Forelimb muscle (tissue), 1 donor: ENCODE data around the gene TEX50. TPM values are rescaled to one million over a fixed set of nuclear protein-coding genes. Genes with fewer than 3 reads are reported as not detected.
A peak's percentile ranks its signal among the peaks of the same experiment; 100 is the strongest.
"Not testable (repeated sequence)": the region's sequence is repeated elsewhere in the genome, so short reads cannot be mapped to it uniquely, and the experiment has no call there.

ENCODE experiments used
- DNase-seq: peaks from one replicate; pipeline ENCODE4 v3.0.0-alpha.2; 2013; ENCODE audit warnings: low read depth
- polyA plus RNA-seq: library from polyadenylated mRNA; unstranded; fragments of 120-200 nt; gene quantifications from one replicate; pipeline ENCODE4 v1.2.1, GENCODE V29; 2013; ENCODE audit not compliant: insufficient read length

The TEX50 gene
- polyA plus RNA-seq, 1 donor: not detected

DNA sequence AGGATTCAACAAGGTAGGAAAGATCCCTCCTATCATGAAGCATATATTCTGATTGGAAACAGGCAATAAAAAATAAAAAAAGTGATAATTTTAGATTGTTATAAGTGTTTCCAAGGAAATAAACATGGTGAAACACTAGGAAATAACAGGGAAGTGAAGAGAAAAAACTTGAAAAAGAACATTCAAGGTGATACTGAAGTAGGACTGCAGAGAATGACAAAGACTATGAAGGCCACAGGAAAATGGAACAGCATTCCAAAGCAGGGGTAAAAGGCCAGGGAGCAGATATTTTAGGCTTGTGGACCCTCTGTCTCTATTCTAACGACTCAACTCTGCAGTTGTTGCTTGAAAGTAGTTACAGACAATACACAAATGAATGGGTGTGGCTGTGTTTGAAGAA, 26.6 kb downstream of the TEX50 start:
- DNase-seq: no peak

DNA sequence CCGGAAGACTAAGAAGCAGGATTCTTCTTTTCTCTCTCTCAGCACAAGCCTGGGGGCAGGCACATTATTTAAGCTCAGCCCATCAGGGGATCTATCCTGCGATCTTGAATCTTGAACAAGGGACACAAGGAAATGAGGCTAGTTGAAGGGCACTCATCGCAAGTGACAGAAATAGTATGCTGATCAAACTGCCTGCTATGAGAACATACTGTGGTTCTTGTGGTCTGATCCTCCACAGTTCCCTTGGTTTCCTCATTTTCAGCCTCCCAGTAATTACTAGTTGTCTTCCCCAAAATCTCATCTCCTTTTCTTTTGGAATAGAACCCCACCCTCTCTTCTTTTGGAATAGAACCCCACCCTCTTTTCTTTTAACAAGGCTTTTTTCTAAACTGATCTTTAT, 28.0 kb downstream of the TEX50 start:
- DNase-seq: no peak

DNA sequence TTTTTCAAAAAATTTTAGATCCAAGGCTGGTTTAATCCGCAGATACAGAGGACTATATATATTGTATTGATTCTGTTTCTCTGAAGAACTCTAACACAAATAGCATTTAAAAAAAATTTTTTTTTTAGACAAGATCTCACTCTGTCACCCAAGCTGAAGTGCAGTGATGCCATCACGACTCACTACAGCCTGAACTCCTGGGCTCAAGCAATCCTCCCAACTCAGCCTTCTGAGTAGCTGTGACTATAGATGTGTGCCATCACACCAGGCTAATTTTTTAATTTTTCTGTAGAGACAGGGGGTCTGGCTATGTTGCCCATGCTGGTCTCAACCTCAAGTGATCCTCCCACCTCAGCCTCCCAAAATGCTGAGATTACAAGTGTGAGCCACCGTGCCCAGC, 31.5 kb downstream of the TEX50 start:
- no peak for DNase-seq

DNA sequence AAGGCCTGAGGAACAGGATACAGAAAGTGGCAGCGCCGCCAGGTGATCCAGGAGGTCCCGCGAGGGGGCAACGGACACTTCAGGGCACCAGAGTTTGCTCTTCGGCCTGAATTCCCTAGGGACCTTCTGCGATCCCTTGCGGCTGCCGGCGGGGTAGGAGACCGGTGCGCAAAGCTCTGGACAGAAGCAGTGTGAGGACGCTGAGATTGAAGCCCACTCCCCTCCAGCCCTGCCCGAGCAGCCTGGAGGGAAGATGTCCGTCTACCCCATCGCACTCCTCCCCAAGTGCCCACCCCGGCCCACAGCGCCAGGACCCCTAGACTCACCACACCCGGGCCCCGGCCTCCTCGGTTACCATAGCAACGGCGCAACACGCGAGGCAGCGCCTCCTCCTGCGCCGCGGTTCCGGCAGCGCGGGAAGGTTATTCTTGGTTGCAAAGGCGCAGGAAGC, 34.4 kb downstream of the TEX50 start, which contains the start of gene ANKRD45:
ANKRD45 (minus strand) TSS at position 361 of the 451 bp plus-strand sequence. CDS start 10,433 bp downstream, outside the sequence.
- DNase-seq: peak; percentile 5

DNA sequence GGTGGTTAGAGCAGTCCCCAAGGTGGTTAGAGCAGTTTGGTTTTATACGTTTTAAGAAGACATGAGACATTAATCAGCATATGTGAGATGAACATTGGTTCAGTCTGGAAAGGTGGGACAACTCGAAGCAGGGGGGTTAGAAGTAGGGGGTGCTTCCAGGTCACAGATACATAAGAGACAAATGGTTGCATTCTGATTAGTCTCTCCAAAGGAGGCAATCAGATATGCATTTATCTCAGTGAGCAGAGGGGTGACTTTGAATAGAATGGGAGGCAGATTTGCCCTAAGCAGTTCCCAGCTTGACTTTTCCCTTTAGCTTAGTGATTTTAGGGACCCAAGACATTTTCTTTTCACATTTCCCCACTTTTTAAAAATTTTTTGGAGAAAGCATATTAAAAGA, 39.4 kb downstream of the TEX50 start:
- not testable (repeated sequence) for DNase-seq

DNA sequence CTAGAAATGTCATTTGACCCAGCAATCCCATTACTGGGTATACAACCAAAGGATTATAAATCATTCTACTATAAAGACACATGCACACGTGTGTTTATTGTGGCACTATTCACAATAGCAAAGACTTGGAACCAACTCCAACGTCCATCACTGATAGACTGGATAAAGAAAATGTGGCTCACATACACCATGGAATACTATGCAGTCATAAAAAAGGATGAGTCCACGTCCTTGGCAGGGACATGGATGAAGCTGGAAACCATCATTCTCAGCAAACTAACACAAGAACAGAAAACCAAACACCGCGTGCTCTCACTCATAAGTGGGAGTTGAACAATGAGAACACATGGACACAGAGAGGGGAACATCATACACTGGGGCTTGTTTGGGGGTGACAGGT, 45.0 kb downstream of the TEX50 start:
- not testable (repeated sequence) for DNase-seq

DNA sequence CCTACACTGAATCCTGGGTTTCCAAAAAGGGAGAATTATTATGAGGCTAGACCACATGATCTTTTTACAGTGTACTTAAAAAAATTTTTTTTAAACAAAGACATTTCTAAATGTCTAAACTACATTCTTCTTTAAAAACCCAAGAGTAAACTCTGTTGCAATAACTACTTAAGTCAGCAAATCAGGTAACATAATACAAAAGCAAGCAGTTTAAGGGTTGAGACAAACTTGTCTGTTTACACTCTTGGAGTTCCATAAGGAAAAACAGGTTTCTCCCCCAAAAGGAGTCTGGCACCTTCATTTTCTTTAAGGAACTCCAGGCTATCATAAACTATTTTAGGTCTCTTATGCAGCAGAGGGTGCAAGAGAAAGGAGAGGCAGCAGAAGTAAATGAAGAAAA, 47.0 kb downstream of the TEX50 start:
- DNase-seq: no peak

DNA sequence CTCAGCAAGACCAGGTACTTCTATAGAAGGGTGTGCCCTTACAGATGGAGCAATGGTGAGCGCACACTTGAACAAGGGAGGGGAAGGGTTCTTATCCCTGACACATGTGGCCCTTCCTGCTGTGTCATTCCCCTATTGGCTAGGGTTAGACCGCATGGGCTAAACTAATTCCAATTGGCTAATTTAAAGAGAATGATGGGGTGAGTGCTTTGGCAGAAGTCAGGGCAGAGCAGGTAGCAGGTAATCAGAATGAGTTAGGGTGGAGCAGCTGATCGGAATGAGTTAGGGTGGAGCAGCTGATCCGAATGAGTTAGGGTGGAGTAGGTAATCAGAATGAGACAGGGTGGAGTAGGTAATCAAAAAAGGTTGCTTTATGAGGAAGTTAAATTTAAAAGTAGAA, 48.7 kb downstream of the TEX50 start:
- DNase-seq: not testable (repeated sequence)

DNA sequence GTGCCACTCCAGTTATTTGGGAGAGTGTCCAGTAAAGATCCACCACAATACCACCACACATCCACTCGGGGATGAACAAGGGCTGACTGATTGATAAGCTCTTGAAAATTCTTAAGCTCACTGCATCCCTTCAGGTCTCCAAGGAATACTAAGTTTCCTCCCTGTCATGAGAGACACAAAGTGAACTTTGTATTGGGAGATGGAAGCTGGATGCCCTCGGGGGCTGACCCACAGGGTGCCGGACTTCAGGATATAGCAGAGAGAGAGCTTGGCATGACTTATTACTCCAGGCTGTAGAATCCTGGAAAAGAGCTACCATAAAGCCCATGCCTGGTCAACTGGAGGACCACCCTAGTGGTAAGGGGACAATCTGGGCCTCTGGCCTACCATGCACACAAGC, 50.0 kb downstream of the TEX50 start:
- DNase-seq: not testable (repeated sequence)

Other genes starting within 250 kb of the TEX50 start
- gene PRDX6, start 158.0 kb upstream of the TEX50 start, polyA plus RNA-seq: 522 TPM
- gene SLC9C2, start 32.3 kb upstream of the TEX50 start, polyA plus RNA-seq: not detected
- gene ANKRD45, start 34.5 kb downstream of the TEX50 start, polyA plus RNA-seq: 0.19 TPM
- gene KLHL20, start 79.6 kb downstream of the TEX50 start, polyA plus RNA-seq: 22.1 TPM
- 12.7 TPM for gene DARS2, start 189.3 kb downstream of the TEX50 start, polyA plus RNA-seq
- 7.7 TPM for gene CENPL, start 189.5 kb downstream of the TEX50 start, polyA plus RNA-seq
- 658 TPM for gene GAS5, start 232.7 kb downstream of the TEX50 start, polyA plus RNA-seq
- 5.6 TPM for gene ZBTB37, start 233.0 kb downstream of the TEX50 start, polyA plus RNA-seq